SK-N-SH treated with all-trans-retinoic acid at 6 μM for 48 hours (cell line): ENCODE results near the gene TTC38.

Source experiments
- GLIS3 ChIP-seq: fragments of 250-450 bp; sonication (Bioruptor Pico); IDR thresholded peaks from 2 replicates; pipeline ENCODE4 v1.5.0; 2020; ENCODE audit warnings: mild to moderate bottlenecking, moderate library complexity
- PATZ1 ChIP-seq: fragments of 250-450 bp; sonication (Bioruptor Pico); IDR thresholded peaks from 2 replicates; pipeline ENCODE4 v1.8.0; 2020; ENCODE audit warnings: mild to moderate bottlenecking, moderate library complexity, borderline replicate concordance
- POU6F1 ChIP-seq: fragments of 250-450 bp; sonication (Bioruptor Pico); IDR thresholded peaks from 2 replicates; pipeline ENCODE4 v1.8.0; 2021; ENCODE audit warnings: low read depth, mild to moderate bottlenecking, moderate library complexity, borderline replicate concordance
- RARB ChIP-seq: fragments of 250-450 bp; sonication (Bioruptor Pico); IDR thresholded peaks from 2 replicates; pipeline ENCODE4 v1.8.0; 2021; ENCODE audit warnings: mild to moderate bottlenecking, moderate library complexity
- SNAI2 ChIP-seq: fragments of 250-450 bp; sonication (Bioruptor Pico); IDR thresholded peaks from 2 replicates; pipeline ENCODE4 v1.5.0; 2020; ENCODE audit warnings: mild to moderate bottlenecking, moderate library complexity
- TCF4 ChIP-seq: fragments of 250-450 bp; sonication (Bioruptor Pico); IDR thresholded peaks from 2 replicates; pipeline ENCODE4 v1.8.0; 2021; ENCODE audit warnings: mild to moderate bottlenecking, moderate library complexity, borderline replicate concordance
- ZFP30 ChIP-seq: fragments of 450-650 bp; formaldehyde crosslinking; IDR thresholded peaks from 2 replicates; pipeline ENCODE4 v1.5.0; 2022; ENCODE audit warnings: mild to moderate bottlenecking, moderate library complexity

- no peak for TF ChIP-seq GLIS3 (CRISPR knock-in tag)
- TF ChIP-seq POU6F1 (CRISPR knock-in tag) = no peak
- TF ChIP-seq TCF4 (CRISPR knock-in tag) = no peak
- TF ChIP-seq RARB (CRISPR knock-in tag) = no peak
- TF ChIP-seq ZFP30 (CRISPR knock-in tag) = no peak
- no peak for TF ChIP-seq SNAI2 (CRISPR knock-in tag)
- no peak for TF ChIP-seq PATZ1 (CRISPR knock-in tag)
Measured at GRCh38 chr22:46242076-46242475, 25.7 kb upstream of the TTC38 start.
